HEK293 (cell line): ENCODE results near the gene LCNL1.

Source experiments
- BCL11A ChIP-seq: fragments of 450-650 bp; formaldehyde crosslinking; IDR thresholded peaks from 2 replicates; pipeline ENCODE4 v1.5.1; 2016; ENCODE audit warnings: low read depth, missing biosample characterization, missing genetic modification characterization
- BCL6B ChIP-seq: fragments of 450-650 bp; formaldehyde crosslinking; IDR thresholded peaks from 2 replicates; pipeline ENCODE4 v1.5.1; 2017; ENCODE audit warnings: missing biosample characterization, missing genetic modification characterization
- GLIS2 ChIP-seq: fragments of 450-650 bp; formaldehyde crosslinking; IDR thresholded peaks from 2 replicates; pipeline ENCODE4 v1.5.1; 2016; ENCODE audit warnings: missing biosample characterization, missing genetic modification characterization
- HOXA7 ChIP-seq: sonication (generic); formaldehyde crosslinking; IDR thresholded peaks from 2 replicates; pipeline ENCODE4 v1.8.1; 2022; ENCODE audit warnings: missing genetic modification reagents, borderline replicate concordance
- HOXC10 ChIP-seq: sonication (generic); formaldehyde crosslinking; IDR thresholded peaks from 2 replicates; pipeline ENCODE4 v1.8.1; 2023; ENCODE audit warnings: mild to moderate bottlenecking, missing genetic modification reagents
- KLF10 ChIP-seq: fragments of 450-650 bp; IDR thresholded peaks from 2 replicates; pipeline ENCODE4 v1.5.1; 2018; ENCODE audit warnings: missing biosample characterization, mild to moderate bottlenecking, missing genetic modification characterization
- KLF7 ChIP-seq: fragments of 450-650 bp; formaldehyde crosslinking; IDR thresholded peaks from 2 replicates; pipeline ENCODE4 v1.5.1; 2016; ENCODE audit warnings: missing biosample characterization, missing genetic modification characterization, borderline replicate concordance
- RBAK ChIP-seq: fragments of 450-650 bp; formaldehyde crosslinking; IDR thresholded peaks from 2 replicates; pipeline ENCODE4 v1.5.1; 2016; ENCODE audit warnings: missing biosample characterization, missing genetic modification characterization
- ZBTB7A ChIP-seq: fragments of 450-650 bp; formaldehyde crosslinking; IDR thresholded peaks from 2 replicates; pipeline ENCODE4 v1.5.1; 2016; ENCODE audit warnings: low read depth, missing biosample characterization, missing genetic modification characterization
- ZNF155 ChIP-seq: fragments of 450-650 bp; formaldehyde crosslinking; IDR thresholded peaks from 2 replicates; pipeline ENCODE4 v1.5.1; 2016; ENCODE audit warnings: missing biosample characterization, missing genetic modification characterization
- ZNF175 ChIP-seq: fragments of 450-650 bp; formaldehyde crosslinking; IDR thresholded peaks from 2 replicates; pipeline ENCODE4 v1.5.1; 2016; ENCODE audit warnings: missing biosample characterization, missing genetic modification characterization
- ZNF184 ChIP-seq: fragments of 450-650 bp; IDR thresholded peaks from 2 replicates; pipeline ENCODE4 v1.5.1; 2018; ENCODE audit warnings: missing biosample characterization, mild to moderate bottlenecking, missing genetic modification characterization
- ZNF19 ChIP-seq: fragments of 450-650 bp; formaldehyde crosslinking; IDR thresholded peaks from 2 replicates; pipeline ENCODE4; 2016; ENCODE audit warnings: missing biosample characterization, missing genetic modification characterization, low read depth
- ZNF26 ChIP-seq: fragments of 450-650 bp; formaldehyde crosslinking; IDR thresholded peaks from 2 replicates; pipeline ENCODE4 v1.5.1; 2016; ENCODE audit warnings: missing biosample characterization, missing genetic modification characterization
- ZNF280C ChIP-seq: fragments of 450-650 bp; formaldehyde crosslinking; IDR thresholded peaks from 2 replicates; pipeline ENCODE4 v1.5.1; 2016; ENCODE audit warnings: missing biosample characterization, missing genetic modification characterization
- ZNF366 ChIP-seq: fragments of 450-650 bp; formaldehyde crosslinking; conservative IDR thresholded peaks from 2 replicates; pipeline ENCODE4 v1.5.1; 2016; ENCODE audit warnings: missing biosample characterization, missing genetic modification characterization
- ZNF37A ChIP-seq: fragments of 450-650 bp; IDR thresholded peaks from 2 replicates; pipeline ENCODE4 v1.5.1; 2018; ENCODE audit warnings: missing biosample characterization, missing genetic modification characterization
- ZNF530 ChIP-seq: fragments of 450-650 bp; formaldehyde crosslinking; IDR thresholded peaks from 2 replicates; pipeline ENCODE4 v1.5.1; 2016; ENCODE audit warnings: low read depth, missing biosample characterization, missing genetic modification characterization
- ZNF549 ChIP-seq: fragments of 450-650 bp; IDR thresholded peaks from 2 replicates; pipeline ENCODE4 v1.5.1; 2018; ENCODE audit warnings: missing biosample characterization, missing genetic modification characterization, mild to moderate bottlenecking, inconsistent platforms, moderate library complexity
- ZNF555 ChIP-seq: fragments of 450-650 bp; formaldehyde crosslinking; conservative IDR thresholded peaks from 2 replicates; pipeline ENCODE4 v1.5.1; 2017; ENCODE audit warnings: missing biosample characterization, mild to moderate bottlenecking, missing genetic modification characterization, inconsistent platforms
- ZNF558 ChIP-seq: fragments of 450-650 bp; formaldehyde crosslinking; IDR thresholded peaks from 2 replicates; pipeline ENCODE4 v1.5.1; 2016; ENCODE audit warnings: missing biosample characterization, missing genetic modification characterization
- ZNF561 ChIP-seq: fragments of 450-650 bp; IDR thresholded peaks from 2 replicates; pipeline ENCODE4 v1.5.1; 2018; ENCODE audit warnings: missing biosample characterization, missing genetic modification characterization, borderline replicate concordance
- ZNF645 ChIP-seq: fragments of 450-650 bp; formaldehyde crosslinking; IDR thresholded peaks from 2 replicates; pipeline ENCODE4; 2016; ENCODE audit warnings: missing biosample characterization, missing genetic modification characterization
- ZNF704 ChIP-seq: fragments of 450-650 bp; formaldehyde crosslinking; IDR thresholded peaks from 2 replicates; pipeline ENCODE4 v1.5.1; 2016; ENCODE audit warnings: missing biosample characterization, missing genetic modification characterization
- ZNF76 ChIP-seq: fragments of 450-650 bp; formaldehyde crosslinking; IDR thresholded peaks from 2 replicates; pipeline ENCODE4; 2016; ENCODE audit warnings: low read depth, missing biosample characterization, missing genetic modification characterization, borderline replicate concordance
- ZNF791 ChIP-seq: fragments of 450-650 bp; formaldehyde crosslinking; IDR thresholded peaks from 2 replicates; pipeline ENCODE4 v1.5.1; 2016; ENCODE audit warnings: missing biosample characterization, missing genetic modification characterization
- ZNF830 ChIP-seq: fragments of 450-650 bp; IDR thresholded peaks from 2 replicates; pipeline ENCODE4 v1.5.0; 2018; ENCODE audit warnings: missing biosample characterization, missing genetic modification characterization, low read depth, mild to moderate bottlenecking, moderate library complexity
- ZXDB ChIP-seq: fragments of 450-650 bp; formaldehyde crosslinking; IDR thresholded peaks from 2 replicates; pipeline ENCODE4 v1.5.1; 2016; ENCODE audit warnings: missing biosample characterization, missing genetic modification characterization
- TF ChIP-seq, protein P1 (sequence below): fragments of 450-650 bp; formaldehyde crosslinking; IDR thresholded peaks from 2 replicates; pipeline ENCODE4 v1.5.1; 2016; ENCODE audit warnings: missing biosample characterization, missing genetic modification characterization, low read depth
- TF ChIP-seq, protein P2 (sequence below): fragments of 450-650 bp; formaldehyde crosslinking; IDR thresholded peaks from 2 replicates; pipeline ENCODE4 v1.5.1; 2016; ENCODE audit warnings: missing biosample characterization, missing genetic modification characterization

The LCNL1 gene

DNA sequence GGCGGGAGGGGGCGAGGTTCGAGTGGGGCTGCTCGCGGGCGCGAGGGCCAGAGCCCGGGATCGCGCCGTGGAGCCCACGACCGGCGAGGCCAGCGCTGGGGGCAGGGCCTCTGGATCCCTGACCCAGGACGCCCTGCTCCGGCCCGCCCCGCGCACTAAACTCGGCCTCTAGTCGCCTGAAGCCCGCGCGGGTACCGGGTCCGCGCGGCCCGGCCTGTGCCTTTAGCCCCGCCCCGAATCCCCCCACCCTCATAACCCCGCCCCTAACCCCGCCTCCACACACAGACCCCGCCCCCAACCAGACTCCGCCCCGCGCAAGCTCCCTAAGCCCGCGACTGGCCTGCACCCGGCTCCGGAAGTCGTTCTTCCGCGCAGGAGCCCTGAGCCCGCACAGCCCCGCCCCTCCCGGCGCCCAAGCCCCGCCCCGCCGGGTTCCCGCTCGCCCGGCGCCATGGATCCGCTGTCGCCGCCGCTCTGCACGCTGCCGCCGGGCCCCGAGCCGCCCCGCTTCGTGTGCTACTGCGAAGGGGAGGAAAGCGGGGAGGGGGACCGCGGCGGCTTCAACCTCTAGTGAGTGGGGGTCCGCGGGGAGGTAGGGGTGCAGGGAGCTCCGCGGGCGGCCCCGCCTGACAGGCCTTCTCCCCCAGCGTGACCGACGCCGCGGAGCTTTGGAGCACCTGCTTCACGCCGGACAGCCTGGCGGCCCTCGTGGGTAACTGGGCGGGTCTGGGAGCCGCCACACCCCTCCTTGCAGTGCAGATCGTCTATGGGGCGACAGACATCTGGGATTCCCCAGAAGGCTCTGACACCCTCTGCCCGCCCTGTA lies 9.4 kb downstream of the LCNL1 start, which contains the start of gene PAXX (continued):
- TF ChIP-seq ZNF280C (tag by site-specific recombination): no peak
- peak; percentile 85 for TF ChIP-seq ZNF76 (tag by site-specific recombination)
- TF ChIP-seq ZXDB (tag by site-specific recombination): peak; percentile 64; the same call in 1 of the 2 replicates
- no peak for TF ChIP-seq ZNF558 (tag by site-specific recombination)
- 0 out of 2 replicates have a peak, but pooled peaks have one; percentile 53 for TF ChIP-seq HOXA7
- TF ChIP-seq, protein P1, sequence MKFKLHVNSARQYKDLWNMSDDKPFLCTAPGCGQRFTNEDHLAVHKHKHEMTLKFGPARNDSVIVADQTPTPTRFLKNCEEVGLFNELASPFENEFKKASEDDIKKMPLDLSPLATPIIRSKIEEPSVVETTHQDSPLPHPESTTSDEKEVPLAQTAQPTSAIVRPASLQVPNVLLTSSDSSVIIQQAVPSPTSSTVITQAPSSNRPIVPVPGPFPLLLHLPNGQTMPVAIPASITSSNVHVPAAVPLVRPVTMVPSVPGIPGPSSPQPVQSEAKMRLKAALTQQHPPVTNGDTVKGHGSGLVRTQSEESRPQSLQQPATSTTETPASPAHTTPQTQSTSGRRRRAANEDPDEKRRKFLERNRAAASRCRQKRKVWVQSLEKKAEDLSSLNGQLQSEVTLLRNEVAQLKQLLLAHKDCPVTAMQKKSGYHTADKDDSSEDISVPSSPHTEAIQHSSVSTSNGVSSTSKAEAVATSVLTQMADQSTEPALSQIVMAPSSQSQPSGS (tag by site-specific recombination): no peak
- TF ChIP-seq ZBTB7A (tag by site-specific recombination): no peak
- no peak for TF ChIP-seq ZNF791
- no peak for TF ChIP-seq ZNF26
- TF ChIP-seq, protein P2, sequence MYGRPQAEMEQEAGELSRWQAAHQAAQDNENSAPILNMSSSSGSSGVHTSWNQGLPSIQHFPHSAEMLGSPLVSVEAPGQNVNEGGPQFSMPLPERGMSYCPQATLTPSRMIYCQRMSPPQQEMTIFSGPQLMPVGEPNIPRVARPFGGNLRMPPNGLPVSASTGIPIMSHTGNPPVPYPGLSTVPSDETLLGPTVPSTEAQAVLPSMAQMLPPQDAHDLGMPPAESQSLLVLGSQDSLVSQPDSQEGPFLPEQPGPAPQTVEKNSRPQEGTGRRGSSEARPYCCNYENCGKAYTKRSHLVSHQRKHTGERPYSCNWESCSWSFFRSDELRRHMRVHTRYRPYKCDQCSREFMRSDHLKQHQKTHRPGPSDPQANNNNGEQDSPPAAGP (tag by site-specific recombination): peak; percentile 69
- peak; percentile 83 for TF ChIP-seq KLF10 (tag by site-specific recombination)
- no peak for TF ChIP-seq HOXC10 (CRISPR knock-in tag)
- no peak for TF ChIP-seq ZNF645
- TF ChIP-seq ZNF830: no peak
- TF ChIP-seq ZNF155: no peak
- no peak for TF ChIP-seq ZNF530 (tag by site-specific recombination)
- no peak for TF ChIP-seq RBAK (tag by site-specific recombination)
- peak; percentile 52; the same call in 1 of the 2 replicates for TF ChIP-seq KLF7 (tag by site-specific recombination)
- no peak; the same call in 1 of the 2 replicates for TF ChIP-seq ZNF561
- TF ChIP-seq ZNF175 (tag by site-specific recombination): no peak
- TF ChIP-seq ZNF184 (tag by site-specific recombination): no peak
- TF ChIP-seq ZNF555 (tag by site-specific recombination): no peak
- TF ChIP-seq BCL6B: no peak
- no peak for TF ChIP-seq ZNF366 (tag by site-specific recombination)
- 0 out of 2 replicates have a peak, but pooled peaks have one; percentile 30 for TF ChIP-seq ZNF704 (tag by site-specific recombination)
- no peak for TF ChIP-seq ZNF37A (tag by site-specific recombination)
- TF ChIP-seq GLIS2 (tag by site-specific recombination): no peak; the same call in 1 of the 2 replicates
- no peak for TF ChIP-seq ZNF549 (tag by site-specific recombination)
- no peak for TF ChIP-seq ZNF19 (tag by site-specific recombination)
- TF ChIP-seq BCL11A (tag by site-specific recombination): 0 out of 2 replicates have a peak, but pooled peaks have one; percentile 12
